NCI-H2081 treated with DMSO at 0.1 percent for 48 hours (cell line): ENCODE data around the gene OLFML2A.

Experiments
- DNase-seq: peaks from one replicate; lab custom pipeline; 2025; lab: John Stamatoyannopoulos, UW

OLFML2A gene

GRCh38 chr9:124778575-124779367 is 1.8 kb downstream of the OLFML2A start:
- no peak for DNase-seq

- no peak for DNase-seq
Measured at GRCh38 chr9:124779368-124780059, 2.6 kb downstream of the OLFML2A start.

- no peak for DNase-seq
Measured at GRCh38 chr9:124780060-124780756, 3.3 kb downstream of the OLFML2A start.

- DNase-seq: no peak
Measured at GRCh38 chr9:124780757-124781151, 3.8 kb downstream of the OLFML2A start.

GRCh38 chr9:124781967-124782660 is 5.2 kb downstream of the OLFML2A start:
- no peak for DNase-seq

- no peak for DNase-seq
Measured at GRCh38 chr9:124782661-124783574, 6.0 kb downstream of the OLFML2A start.

GRCh38 chr9:124783830-124784229 is 6.9 kb downstream of the OLFML2A start:
- DNase-seq: no peak

- no peak for DNase-seq
Measured at GRCh38 chr9:124784509-124784908, 7.6 kb downstream of the OLFML2A start.

GRCh38 chr9:124786881-124787573 is 10.1 kb downstream of the OLFML2A start:
- DNase-seq: no peak

GRCh38 chr9:124788542-124789217 is 11.7 kb downstream of the OLFML2A start:
- no peak for DNase-seq

GRCh38 chr9:124789531-124789930 is 12.6 kb downstream of the OLFML2A start:
- no peak for DNase-seq

- no peak for DNase-seq
Measured at GRCh38 chr9:124790301-124790700, 13.4 kb downstream of the OLFML2A start.

GRCh38 chr9:124790801-124791505 is 14.0 kb downstream of the OLFML2A start:
- no peak for DNase-seq

- no peak for DNase-seq
Measured at GRCh38 chr9:124792257-124793014, 15.5 kb downstream of the OLFML2A start.

GRCh38 chr9:124793015-124793541 is 16.1 kb downstream of the OLFML2A start:
- DNase-seq: no peak

- DNase-seq: no peak
Measured at GRCh38 chr9:124794902-124795491, 18.1 kb downstream of the OLFML2A start.

- DNase-seq: no peak
Measured at GRCh38 chr9:124795881-124796431, 19.0 kb downstream of the OLFML2A start.
